LNCaP clone FGC (cell line): ENCODE results near the gene GIT2.

Experiments used
- DNase-seq: peaks from one replicate; pipeline ENCODE4 v3.0.0-alpha.2; 2011; ENCODE audit warnings: low read depth
- H3K4me3 ChIP-seq: 2 replicates; pipeline ENCODE4 v1.5.1; 2011; ENCODE audit warnings: mild to moderate bottlenecking, low read depth, low read length, control low read depth
- CTCF ChIP-seq: IDR thresholded peaks from 2 replicates; pipeline ENCODE4 v1.5.1; 2012; ENCODE audit warnings: mild to moderate bottlenecking; ENCODE audit not compliant: control insufficient read depth, insufficient read depth; ENCODE audit errors: extremely low read depth

Gene GIT2

GRCh38 chr12:109880043-109880931 is 115.9 kb downstream of the GIT2 start, which contains the start of gene GLTP:
Gene GLTP (minus strand): TSS chr12:109880541. CDS start chr12:109880374, 167 bp downstream.
- no peak for DNase-seq
- H3K4me3 ChIP-seq: peak within 1 kb of the TSS; percentile 67
- peak; percentile 91 for TF ChIP-seq CTCF
